Measurements from ENCODE around the gene ECHS1. TPM values are rescaled to one million over a fixed set of nuclear protein-coding genes. Genes with fewer than 3 reads are reported as not detected.

Gene ECHS1
- total and polyA plus RNA-seq, 4 experiments from 2014 or later = 29.7 to 117 (median 56.0) TPM

DNA sequence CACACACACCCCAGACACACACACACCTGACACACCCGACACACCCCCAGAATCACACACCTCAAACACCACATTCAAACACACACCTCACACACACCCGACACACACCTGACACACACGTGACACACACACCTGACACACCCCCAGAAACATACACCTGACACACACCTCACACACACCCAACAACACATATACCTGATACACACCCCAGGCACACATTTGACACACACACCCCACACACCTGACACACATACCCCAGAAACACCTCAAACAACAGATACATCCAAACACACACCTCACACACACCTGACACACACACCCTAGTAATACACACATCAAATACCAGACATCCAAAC, 35.8 kb downstream of the ECHS1 start:
- intact Hi-C loops (cut with micrococcal nuclease) = loop anchor here (2.0 kb wide), 2 partner anchors 21 to 29 kb away; partner anchors contain the start of genes FUOM, TUBGCP2 and ZNF511
- POLR2A ChIA-PET (ENCODE audit: partially characterized antibody) = interaction anchor here (1.1 to 2.0 kb wide), 4 partner anchors 9 to 62 kb away, joined by 4 to 12 read pairs (median 5); partner anchors contain the start of genes FUOM and PRAP1

GRCh38 chr10:133336577-133337369, 36.4 kb downstream of the ECHS1 start, which contains the start of gene CALY:
CALY (minus strand) TSS chr10:133336896; CDS start chr10:133328989, 7,907 bp downstream.
- H3K27ac Mint-ChIP-seq = peak within 1 kb of the TSS in 6 of 7 donors; percentile 88 to 96 (median 90)
- H3K36me3 ChIP-seq (ENCODE audit: insufficient read depth, low read length) = no peaks in the 10 kb centered on the region
- intact Hi-C loops (cut with micrococcal nuclease) = loop anchor here (2.0 kb wide), 2 partner anchors 22 to 28 kb away; partner anchors contain the start of genes FUOM, TUBGCP2 and ZNF511
- peak within 1 kb of the TSS; percentile 64 for H3K27ac ChIP-seq (ENCODE audit: low read depth, low read length)
- peak within 1 kb of the TSS in 1 of 2 donors; percentile 57 for H3K4me3 ChIP-seq (ENCODE audit: low read length in 2 of 2)
- H3K9me3 ChIP-seq (ENCODE audit: control insufficient read depth in 1 of 2, low read length in 2 of 2) = no peaks in the 10 kb centered on the region
- H3K27me3 Mint-ChIP-seq = peaks cover 0 to 2% of the 10 kb centered on the region in 2 donors
- peak within 1 kb of the TSS; percentile 69 to 82 (median 78) for H3K4me3 Mint-ChIP-seq
- no peaks in the 10 kb centered on the region for H3K27me3 ChIP-seq (ENCODE audit: insufficient read depth, low read length)
- peaks cover 0 to 7% (median 0%) of the 10 kb centered on the region in 8 donors for H3K9me3 Mint-ChIP-seq
- H3K36me3 Mint-ChIP-seq = no peaks in the 10 kb centered on the region
- DNase-seq = peak; percentile 89 to 95 (median 92)
- peaks cover 25% of the 10 kb centered on the region for H3K4me1 ChIP-seq (ENCODE audit: insufficient read depth, low read length)
- peaks cover 0 to 22% (median 3%) of the 10 kb centered on the region in 4 donors for H3K4me1 Mint-ChIP-seq
- POLR2A ChIA-PET (ENCODE audit: partially characterized antibody) = interaction anchor here (0.7 to 3.3 kb wide), 11 partner anchors 10 to 61 kb away, joined by 3 to 25 read pairs (median 6); partner anchors contain the start of genes FUOM, MTG1, PAOX and PRAP1
- CTCF ChIA-PET (ENCODE audit: partially characterized antibody) = interaction anchor here (1.4 kb wide), 1 partner anchor 9 kb away, joined by 4 read pairs; no protein-coding TSS in a partner anchor

More for the DNA sequence above, 35.8 kb downstream of the ECHS1 start:
- CTCF ChIA-PET (ENCODE audit: partially characterized antibody) = interaction anchor here (1.4 kb wide), 1 partner anchor 9 kb away, joined by 4 read pairs; no protein-coding TSS in a partner anchor
- Histone ChIP-seq H3K27ac (ENCODE audit: low read depth, low read length) (no peak overlapping the region), H3K36me3 (ENCODE audit: insufficient read depth, low read length) (no peaks in the 10 kb centered on the region), H3K9me3 (ENCODE audit: control insufficient read depth in 1 of 2, low read length in 2 of 2) (no peaks in the 10 kb centered on the region), H3K4me3 (ENCODE audit: low read length in 2 of 2) (no peak overlapping the region), H3K27me3 (ENCODE audit: insufficient read depth, low read length) (no peaks in the 10 kb centered on the region), H3K4me1 (ENCODE audit: insufficient read depth, low read length) (peaks cover 25% of the 10 kb centered on the region)
- H3K36me3 Mint-ChIP-seq = no peaks in the 10 kb centered on the region
- H3K27ac Mint-ChIP-seq = no peak overlapping the region
- peaks cover 0 to 6% (median 0%) of the 10 kb centered on the region in 8 donors for H3K9me3 Mint-ChIP-seq
- peaks cover 0 to 17% (median 3%) of the 10 kb centered on the region in 4 donors for H3K4me1 Mint-ChIP-seq
- DNase-seq = no peak
- peaks cover 0 to 5% of the 10 kb centered on the region in 2 donors for H3K27me3 Mint-ChIP-seq
- no peak overlapping the region for H3K4me3 Mint-ChIP-seq

DNA sequence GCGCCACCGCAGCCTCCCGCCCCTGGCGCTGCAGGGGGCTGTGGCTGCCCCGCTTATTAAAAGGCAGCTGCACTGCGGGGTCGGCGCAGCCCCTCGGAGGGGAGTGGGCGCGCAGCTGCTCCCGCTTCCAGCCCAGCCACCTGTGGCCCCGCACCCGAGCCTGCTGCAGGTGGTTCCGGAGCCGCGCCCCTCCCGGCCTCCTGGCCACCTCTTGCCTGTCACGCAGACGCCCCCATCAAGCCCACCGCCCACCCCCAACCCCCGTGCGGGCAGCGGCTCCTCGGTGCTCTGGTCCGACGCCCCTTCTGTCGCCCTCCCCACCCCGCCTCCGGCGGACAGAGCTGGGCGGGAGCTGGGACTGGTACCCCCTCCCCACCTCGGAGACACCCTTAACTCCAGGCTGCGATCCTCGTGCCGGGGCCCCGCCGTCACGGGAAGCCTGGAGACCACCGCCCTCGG, 37.0 kb downstream of the ECHS1 start:
- H3K27ac ChIP-seq (ENCODE audit: low read depth, low read length) = peak overlapping the region; percentile 64
- intact Hi-C loops (cut with micrococcal nuclease) = loop anchor here (2.0 kb wide), 2 partner anchors 23 to 27 kb away; partner anchors contain the start of genes FUOM, TUBGCP2 and ZNF511
- no peaks in the 10 kb centered on the region for H3K27me3 ChIP-seq (ENCODE audit: insufficient read depth, low read length)
- CTCF ChIA-PET (ENCODE audit: partially characterized antibody) = interaction anchor here (1.4 kb wide), 1 partner anchor 8 kb away, joined by 4 read pairs; no protein-coding TSS in a partner anchor
- Mint-ChIP-seq H3K36me3 (no peaks in the 10 kb centered on the region), H3K27me3 (peaks cover 0 to 1% of the 10 kb centered on the region in 2 donors), H3K4me1 (peaks cover 0 to 22% (median 3%) of the 10 kb centered on the region in 4 donors), H3K4me3 (no peak overlapping the region), H3K9me3 (peaks cover 0 to 7% (median 0%) of the 10 kb centered on the region in 8 donors), H3K27ac (peak overlapping the region in 1 of 7 donors; percentile 35)
- peak overlapping the region in 1 of 2 donors; percentile 57 for H3K4me3 ChIP-seq (ENCODE audit: low read length in 2 of 2)
- DNase-seq = peak in 3 of 5 donors; percentile 22 to 49 (median 26)
- H3K36me3 ChIP-seq (ENCODE audit: insufficient read depth, low read length) = no peaks in the 10 kb centered on the region
- POLR2A ChIA-PET (ENCODE audit: partially characterized antibody) = interaction anchor here (0.7 to 3.3 kb wide), 13 partner anchors 11 to 77 kb away, joined by 3 to 25 read pairs (median 5); partner anchors contain the start of genes ECHS1, FUOM, MTG1 and PAOX
- no peaks in the 10 kb centered on the region for H3K9me3 ChIP-seq (ENCODE audit: control insufficient read depth in 1 of 2, low read length in 2 of 2)
- peaks cover 25% of the 10 kb centered on the region for H3K4me1 ChIP-seq (ENCODE audit: insufficient read depth, low read length)

GRCh38 chr10:133335246-133336117, 37.7 kb downstream of the ECHS1 start:
- H3K27ac Mint-ChIP-seq = peak overlapping the region in 6 of 7 donors; percentile 90 to 98 (median 94)
- ChIA-PET POLR2A (ENCODE audit: partially characterized antibody) (interaction anchor here (0.7 to 3.3 kb wide), 13 partner anchors 11 to 77 kb away, joined by 3 to 25 read pairs (median 5); partner anchors contain the start of genes ECHS1, FUOM and MTG1), CTCF (ENCODE audit: partially characterized antibody) (interaction anchor here (1.4 kb wide), 1 partner anchor 8 kb away, joined by 4 read pairs; no protein-coding TSS in a partner anchor)
- Histone ChIP-seq H3K36me3 (ENCODE audit: insufficient read depth, low read length) (no peaks in the 10 kb centered on the region), H3K4me3 (ENCODE audit: low read length in 2 of 2) (peak overlapping the region in 1 of 2 donors; percentile 57), H3K4me1 (ENCODE audit: insufficient read depth, low read length) (peaks cover 25% of the 10 kb centered on the region), H3K27me3 (ENCODE audit: insufficient read depth, low read length) (no peaks in the 10 kb centered on the region), H3K9me3 (ENCODE audit: control insufficient read depth in 1 of 2, low read length in 2 of 2) (no peaks in the 10 kb centered on the region), H3K27ac (ENCODE audit: low read depth, low read length) (peak overlapping the region; percentile 64)
- DNase-seq = peak; percentile 85 to 95 (median 86)
- peaks cover 0 to 1% of the 10 kb centered on the region in 2 donors for H3K27me3 Mint-ChIP-seq
- intact Hi-C loops (cut with micrococcal nuclease) = loop anchor here (2.0 kb wide), 3 partner anchors 23 to 59 kb away; partner anchors contain the start of genes FUOM, MTG1, TUBGCP2 and ZNF511
- peaks cover 0 to 7% (median 0%) of the 10 kb centered on the region in 8 donors for H3K9me3 Mint-ChIP-seq
- no peaks in the 10 kb centered on the region for H3K36me3 Mint-ChIP-seq
- H3K4me1 Mint-ChIP-seq = peaks cover 0 to 22% (median 3%) of the 10 kb centered on the region in 4 donors
- peak overlapping the region; percentile 69 to 90 (median 78) for H3K4me3 Mint-ChIP-seq

DNA sequence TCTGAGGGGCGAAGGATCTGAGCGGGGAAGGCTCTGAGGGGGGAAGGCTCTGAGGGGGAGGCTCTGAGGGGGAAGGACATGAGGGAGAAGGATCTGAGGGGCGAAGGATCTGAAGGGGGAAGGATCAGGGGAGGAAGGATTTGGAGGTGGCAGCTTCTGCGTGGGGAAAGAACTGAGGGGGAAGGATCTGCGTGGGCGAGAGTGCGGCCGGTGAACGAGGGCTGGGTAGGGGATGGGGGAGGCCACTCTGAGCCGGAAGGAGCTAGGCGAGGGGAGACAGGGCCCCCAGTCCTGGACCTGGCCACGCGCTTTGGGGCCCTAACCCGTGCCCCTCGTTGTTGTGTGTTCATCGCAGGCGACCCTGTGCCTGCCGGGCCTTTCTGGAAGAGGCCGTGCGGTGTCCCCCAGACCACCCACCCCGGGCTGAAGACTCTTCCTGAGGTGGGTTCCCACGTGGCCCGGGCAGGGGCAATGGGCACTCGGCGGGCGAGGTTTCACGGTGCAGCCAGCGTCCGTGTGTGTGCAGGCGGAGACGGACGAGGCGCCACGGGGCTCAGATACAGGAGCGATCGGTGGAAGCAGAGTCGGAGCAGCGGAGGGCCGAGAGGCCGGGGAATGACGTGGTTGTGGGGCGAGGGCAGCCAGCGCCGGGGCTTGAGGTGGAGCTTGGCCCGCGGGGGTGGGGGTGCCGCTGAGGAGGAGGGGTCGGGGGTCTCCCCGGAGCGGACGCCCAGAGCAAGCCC, 38.5 kb downstream of the ECHS1 start:
- ChIA-PET POLR2A (ENCODE audit: partially characterized antibody) (interaction anchor here (1.0 to 3.3 kb wide), 6 partner anchors 10 to 59 kb away, joined by 3 to 25 read pairs (median 6); partner anchors contain the start of genes ECHS1 and MTG1), CTCF (ENCODE audit: partially characterized antibody) (no interaction called here)
- Mint-ChIP-seq H3K4me3 (peak overlapping the region; percentile 38 to 90 (median 67)), H3K36me3 (no peaks in the 10 kb centered on the region), H3K27me3 (peaks cover under 1 to 2% of the 10 kb centered on the region in 2 donors), H3K4me1 (peaks cover 3 to 25% (median 4%) of the 10 kb centered on the region in 4 donors), H3K9me3 (peaks cover 0 to 7% (median 0%) of the 10 kb centered on the region in 8 donors), H3K27ac (peak overlapping the region in 6 of 7 donors; percentile 91 to 98 (median 94))
- H3K4me3 ChIP-seq (ENCODE audit: low read length in 2 of 2) = peak overlapping the region in 1 of 2 donors; percentile 57
- DNase-seq = peak in 1 of 5 donors; percentile 43
- no peaks in the 10 kb centered on the region for H3K27me3 ChIP-seq (ENCODE audit: insufficient read depth, low read length)
- intact Hi-C loops (cut with micrococcal nuclease) = loop anchor here (2.0 kb wide), 1 partner anchor 60 kb away; the partner anchor contains the start of gene MTG1
- peaks cover 30% of the 10 kb centered on the region for H3K4me1 ChIP-seq (ENCODE audit: insufficient read depth, low read length)
- no peaks in the 10 kb centered on the region for H3K36me3 ChIP-seq (ENCODE audit: insufficient read depth, low read length)
- H3K27ac ChIP-seq (ENCODE audit: low read depth, low read length) = peak overlapping the region; percentile 64
- no peaks in the 10 kb centered on the region for H3K9me3 ChIP-seq (ENCODE audit: control insufficient read depth in 1 of 2, low read length in 2 of 2)

Data from CD4-positive, alpha-beta memory T cell (primary cell).